Left ventricle myocardium inferior (tissue), 1 donor: ENCODE measurements around the gene KLF15. TPM values are rescaled to one million over a fixed set of nuclear protein-coding genes. Genes with fewer than 3 reads are reported as not detected.

Experiments used
- DNase-seq: peaks from one replicate; pipeline ENCODE4 v3.0.0-alpha.2; 2020
- H3K27ac ChIP-seq: fragments of 200-600 bp; replicated peaks from 2 replicates; pipeline ENCODE4 v1.8.0; 2021
- H3K27me3 ChIP-seq: fragments of 200-600 bp; 2 replicates; pipeline ENCODE4 v1.8.0; 2021; ENCODE audit warnings: low read depth
- H3K36me3 ChIP-seq: fragments of 200-600 bp; 2 replicates; pipeline ENCODE4 v1.8.0; 2021
- H3K4me1 ChIP-seq: fragments of 200-600 bp; 2 replicates; pipeline ENCODE4 v1.8.0; 2021
- H3K4me3 ChIP-seq: fragments of 200-600 bp; 2 replicates; pipeline ENCODE4 v1.8.0; 2021; ENCODE audit warnings: mild to moderate bottlenecking, moderate library complexity
- H3K9me3 ChIP-seq: fragments of 200-600 bp; replicated peaks from 2 replicates; pipeline ENCODE4 v1.8.0; 2021
- intact Hi-C: fragments of 100-400 bp; cut with micrococcal nuclease; formaldehyde crosslinking; loops from one replicate; pipeline ENCODE4 v1.11.0; 2022
- total RNA-seq: library from RNA; stranded (reverse); fragmentation: NEBNext Ultra II Directional; extraction: Animal tissue kit (Norgen Biotek cat#: 25700); gene quantifications from one replicate; pipeline ENCODE4 v1.2.1, GENCODE V29; 2021
- TF ChIP-seq, protein P1 (sequence below): fragments of 200-600 bp; IDR thresholded peaks from 2 replicates; pipeline ENCODE4 v1.8.0; 2021; ENCODE audit warnings: antibody characterized with exemption, mild to moderate bottlenecking, borderline replicate concordance
- donor health status: DM: no; HTN: yes; CAD: no; lungs with severe emphysema.

The KLF15 gene
- total RNA-seq, 1 donor from 2014 or later: 44.6 TPM

GRCh38 chr3:126342991-126343648 is 14.1 kb downstream of the KLF15 start:
- H3K4me1 ChIP-seq: peaks cover 67% of the 10 kb centered on the region
- no peaks in the 10 kb centered on the region for H3K9me3 ChIP-seq
- no peak for DNase-seq
- H3K27me3 ChIP-seq: no peaks in the 10 kb centered on the region
- intact Hi-C loops: no loop called here
- peak overlapping the region; percentile 23 for H3K27ac ChIP-seq
- TF ChIP-seq, protein P1, sequence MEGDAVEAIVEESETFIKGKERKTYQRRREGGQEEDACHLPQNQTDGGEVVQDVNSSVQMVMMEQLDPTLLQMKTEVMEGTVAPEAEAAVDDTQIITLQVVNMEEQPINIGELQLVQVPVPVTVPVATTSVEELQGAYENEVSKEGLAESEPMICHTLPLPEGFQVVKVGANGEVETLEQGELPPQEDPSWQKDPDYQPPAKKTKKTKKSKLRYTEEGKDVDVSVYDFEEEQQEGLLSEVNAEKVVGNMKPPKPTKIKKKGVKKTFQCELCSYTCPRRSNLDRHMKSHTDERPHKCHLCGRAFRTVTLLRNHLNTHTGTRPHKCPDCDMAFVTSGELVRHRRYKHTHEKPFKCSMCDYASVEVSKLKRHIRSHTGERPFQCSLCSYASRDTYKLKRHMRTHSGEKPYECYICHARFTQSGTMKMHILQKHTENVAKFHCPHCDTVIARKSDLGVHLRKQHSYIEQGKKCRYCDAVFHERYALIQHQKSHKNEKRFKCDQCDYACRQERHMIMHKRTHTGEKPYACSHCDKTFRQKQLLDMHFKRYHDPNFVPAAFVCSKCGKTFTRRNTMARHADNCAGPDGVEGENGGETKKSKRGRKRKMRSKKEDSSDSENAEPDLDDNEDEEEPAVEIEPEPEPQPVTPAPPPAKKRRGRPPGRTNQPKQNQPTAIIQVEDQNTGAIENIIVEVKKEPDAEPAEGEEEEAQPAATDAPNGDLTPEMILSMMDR: no peak
- H3K4me3 ChIP-seq: no peak overlapping the region
- no peaks in the 10 kb centered on the region for H3K36me3 ChIP-seq

DNA sequence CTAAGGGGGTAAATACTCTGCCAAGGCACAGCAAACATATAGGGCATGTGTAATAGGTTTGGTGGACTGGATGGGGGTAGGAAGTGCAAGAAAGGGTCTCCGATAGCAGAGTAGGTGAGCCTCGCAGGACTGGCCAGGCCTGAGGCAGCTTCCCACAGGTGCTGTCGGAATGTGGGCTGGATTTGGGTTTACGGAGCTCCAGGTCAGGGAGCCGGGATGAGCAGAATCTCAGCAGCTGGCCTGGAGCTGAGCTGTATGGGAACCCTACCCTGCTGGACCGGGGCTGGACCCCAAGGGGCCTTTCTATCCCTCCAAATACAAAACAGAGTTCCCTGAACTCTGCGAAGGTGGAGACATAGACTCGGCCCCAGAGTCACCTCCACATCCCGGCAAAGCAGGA is 15.0 kb downstream of the KLF15 start:
- H3K9me3 ChIP-seq: no peaks in the 10 kb centered on the region
- H3K36me3 ChIP-seq: no peaks in the 10 kb centered on the region

DNA sequence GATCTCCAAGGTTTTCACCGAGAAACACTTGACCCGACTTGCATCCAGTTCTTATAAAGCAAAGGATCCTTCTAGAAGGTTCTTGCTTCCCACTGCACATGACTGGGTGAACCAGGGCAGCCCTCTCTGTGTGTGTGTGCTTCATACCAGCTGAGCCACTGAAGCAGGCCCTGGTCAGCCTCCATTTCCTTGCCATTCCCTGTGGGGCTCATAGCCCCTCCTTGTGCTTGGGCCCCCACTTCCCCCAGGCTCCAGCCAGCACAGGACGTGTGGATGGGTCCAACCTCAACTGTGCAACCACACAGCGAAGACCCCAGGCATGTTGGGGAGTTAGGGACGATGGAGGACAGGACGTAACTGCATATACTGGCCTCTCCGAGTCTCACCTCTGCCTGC is 15.5 kb downstream of the KLF15 start:
- TF ChIP-seq, protein P1: no peak
- no peaks in the 10 kb centered on the region for H3K27me3 ChIP-seq
- H3K4me1 ChIP-seq: peaks cover 54% of the 10 kb centered on the region
- no peak overlapping the region for H3K27ac ChIP-seq
- intact Hi-C loops: no loop called here
- H3K9me3 ChIP-seq: no peaks in the 10 kb centered on the region
- H3K4me3 ChIP-seq: no peak overlapping the region
- DNase-seq: no peak
- no peaks in the 10 kb centered on the region for H3K36me3 ChIP-seq

More for the DNA sequence above, 15.0 kb downstream of the KLF15 start:
- Histone ChIP-seq H3K27me3 (no peaks in the 10 kb centered on the region), H3K27ac (no peak overlapping the region), H3K4me3 (no peak overlapping the region), H3K4me1 (peaks cover 58% of the 10 kb centered on the region)
- DNase-seq: no peak
- intact Hi-C loops: no loop called here
- TF ChIP-seq, protein P1: no peak

- TF ChIP-seq, protein P1: no peak
- Histone ChIP-seq H3K36me3 (no peaks in the 10 kb centered on the region), H3K27me3 (no peaks in the 10 kb centered on the region), H3K27ac (peak overlapping the region; percentile 65), H3K9me3 (no peaks in the 10 kb centered on the region), H3K4me3 (no peak overlapping the region), H3K4me1 (peaks cover 48% of the 10 kb centered on the region)
- intact Hi-C loops: no loop called here
- no peak for DNase-seq
These were observed 16.1 kb downstream of the KLF15 start for GRCh38 chr3:126340943-126341754.

GRCh38 chr3:126340596-126340942 is 16.6 kb downstream of the KLF15 start:
- TF ChIP-seq, protein P1: no peak
- peaks cover 42% of the 10 kb centered on the region for H3K4me1 ChIP-seq
- intact Hi-C loops: no loop called here
- H3K36me3 ChIP-seq: no peaks in the 10 kb centered on the region
- no peaks in the 10 kb centered on the region for H3K9me3 ChIP-seq
- H3K27me3 ChIP-seq: no peaks in the 10 kb centered on the region
- peak overlapping the region; percentile 65 for H3K27ac ChIP-seq
- DNase-seq: peak; percentile 10
- H3K4me3 ChIP-seq: no peak overlapping the region
